H9 (cell line): Measurements from ENCODE around the gene FAM9C. TPM values are rescaled to one million over a fixed set of nuclear protein-coding genes. Genes with fewer than 3 reads are reported as not detected.

Experiments
- DNase-seq: peaks from one replicate; pipeline ENCODE4 v3.0.0-alpha.2; 2017
- H2AFZ ChIP-seq: one replicate; pipeline ENCODE4 v1.6.1; 2013; ENCODE audit warnings: mild to moderate bottlenecking, low read length, control low read depth, moderate library complexity
- H2AK5ac ChIP-seq: 2 replicates; pipeline ENCODE4 v1.6.1; 2013; ENCODE audit warnings: low read length, control low read depth, mixed read lengths; ENCODE audit not compliant: insufficient read length
- H2BK120ac ChIP-seq: one replicate; pipeline ENCODE4 v1.6.1; 2013; ENCODE audit warnings: low read depth, mild to moderate bottlenecking, low read length, control low read depth, inconsistent platforms; ENCODE audit not compliant: poor library complexity, severe bottlenecking
- H2BK12ac ChIP-seq: 2 replicates; pipeline ENCODE4 v1.6.1; 2013; ENCODE audit warnings: low read length, control low read depth, mixed read lengths, low read depth; ENCODE audit not compliant: insufficient read length
- H2BK15ac ChIP-seq: 2 replicates; pipeline ENCODE4 v1.6.1; 2013; ENCODE audit warnings: low read depth, low read length, control low read depth
- H2BK20ac ChIP-seq: one replicate; pipeline ENCODE4 v1.6.1; 2013; ENCODE audit warnings: low read depth, mild to moderate bottlenecking, low read length, control low read depth, inconsistent platforms; ENCODE audit not compliant: poor library complexity, severe bottlenecking
- H2BK5ac ChIP-seq: 2 replicates; pipeline ENCODE4 v1.6.1; 2013; ENCODE audit warnings: low read length, control low read depth, mixed read lengths; ENCODE audit not compliant: insufficient read length
- H3K14ac ChIP-seq: 2 replicates; pipeline ENCODE4 v1.6.1; 2013; ENCODE audit warnings: low read length, control low read depth; ENCODE audit not compliant: insufficient read depth
- H3K18ac ChIP-seq: 2 replicates; pipeline ENCODE4 v1.6.1; 2013; ENCODE audit warnings: low read depth, mild to moderate bottlenecking, mixed read lengths, low read length, control low read depth; ENCODE audit not compliant: insufficient read length
- H3K23ac ChIP-seq: 2 replicates; pipeline ENCODE4 v1.6.1; 2013; ENCODE audit warnings: low read length, control low read depth, mixed read lengths, low read depth; ENCODE audit not compliant: insufficient read length
- H3K23me2 ChIP-seq: 2 replicates; pipeline ENCODE4 v1.6.1; 2013; ENCODE audit warnings: low read depth, mild to moderate bottlenecking, mixed read lengths, low read length, control low read depth; ENCODE audit not compliant: insufficient read length, poor library complexity, severe bottlenecking
- H3K27ac ChIP-seq: 2 replicates; pipeline ENCODE4 v1.5.1; 2013; ENCODE audit warnings: low read length, control low read depth, mixed read lengths, low read depth; ENCODE audit not compliant: insufficient read length
- H3K27me3 ChIP-seq: 2 replicates; pipeline ENCODE4 v1.6.1; 2013; ENCODE audit warnings: low read length, control low read depth, inconsistent platforms; ENCODE audit not compliant: insufficient read depth
- H3K4ac ChIP-seq: 2 replicates; pipeline ENCODE4 v1.6.1; 2013; ENCODE audit warnings: low read depth, mild to moderate bottlenecking, control low read depth, inconsistent platforms, low read length, moderate library complexity
- H3K4me1 ChIP-seq: 2 replicates; pipeline ENCODE4 v1.6.1; 2013; ENCODE audit warnings: low read length, control low read depth, inconsistent platforms; ENCODE audit not compliant: insufficient read depth
- H3K4me2 ChIP-seq: 2 replicates; pipeline ENCODE4 v1.6.1; 2013; ENCODE audit warnings: low read length, control low read depth, mixed read lengths; ENCODE audit not compliant: insufficient read length, insufficient read depth
- H3K56ac ChIP-seq: 2 replicates; pipeline ENCODE4 v1.6.1; 2013; ENCODE audit warnings: low read depth, mild to moderate bottlenecking, mixed read lengths, low read length, control low read depth; ENCODE audit not compliant: insufficient read length
- H3K79me1 ChIP-seq: 2 replicates; pipeline ENCODE4 v1.6.1; 2013; ENCODE audit warnings: low read depth, mild to moderate bottlenecking, moderate library complexity, low read length, control low read depth, inconsistent platforms; ENCODE audit not compliant: insufficient read depth, poor library complexity, severe bottlenecking
- H3K79me2 ChIP-seq: 2 replicates; pipeline ENCODE4 v1.6.1; 2013; ENCODE audit warnings: low read length, control low read depth, inconsistent platforms; ENCODE audit not compliant: insufficient read depth
- H3K9ac ChIP-seq: 2 replicates; pipeline ENCODE4 v1.6.1; 2013; ENCODE audit warnings: low read length, control low read depth, mixed read lengths; ENCODE audit not compliant: insufficient read length; ENCODE audit errors: extremely low read depth
- H3K9me3 ChIP-seq: one replicate; pipeline ENCODE4 v1.6.1; 2013; ENCODE audit warnings: low read depth, low read length, inconsistent platforms; ENCODE audit not compliant: control insufficient read depth
- H3T11ph ChIP-seq: one replicate; pipeline ENCODE4 v1.6.1; 2013; ENCODE audit warnings: mild to moderate bottlenecking, low read length, control low read depth, inconsistent platforms
- H4K20me1 ChIP-seq: one replicate; pipeline ENCODE4 v1.6.1; 2013; ENCODE audit not compliant: control insufficient read depth, insufficient read length, insufficient read depth
- H4K5ac ChIP-seq: 2 replicates; pipeline ENCODE4 v1.6.1; 2013; ENCODE audit warnings: low read depth, mild to moderate bottlenecking, mixed read lengths, low read length, control low read depth; ENCODE audit not compliant: insufficient read length
- H4K8ac ChIP-seq: replicated peaks from 2 replicates; pipeline ENCODE4 v1.6.1; 2013; ENCODE audit warnings: low read length, control low read depth, mixed read lengths, low read depth; ENCODE audit not compliant: insufficient read length
- H4K91ac ChIP-seq: 2 replicates; pipeline ENCODE4 v1.6.1; 2013; ENCODE audit warnings: low read depth, mild to moderate bottlenecking, moderate library complexity, mixed read lengths, low read length, control low read depth; ENCODE audit not compliant: insufficient read length
- H3K27ac Mint-ChIP-seq, 3 experiments: 2 replicates in 2 of 3; 3 replicates in 1 of 3; pipeline ENCODE4 v1.8.0; 2020 to 2021; ENCODE audit warnings: mixed read lengths in 3 of 3, mild to moderate bottlenecking in 1 of 3, moderate library complexity in 1 of 3
- H3K27me3 Mint-ChIP-seq: 2 replicates; pipeline ENCODE4 v1.8.0; 2021; ENCODE audit warnings: low read depth, mild to moderate bottlenecking, moderate library complexity, mixed read lengths
- H3K36me3 Mint-ChIP-seq, 3 experiments: 2 replicates in 2 of 3; 3 replicates in 1 of 3; pipeline ENCODE4 v1.8.0; 2020 to 2021; ENCODE audit warnings: low read depth in 3 of 3, mixed read lengths in 3 of 3; ENCODE audit not compliant: insufficient read depth in 1 of 3
- H3K4me1 Mint-ChIP-seq, 2 experiments: 2 replicates each; pipeline ENCODE4 v1.8.0; 2020; ENCODE audit warnings: mixed read lengths in 2 of 2
- H3K4me3 Mint-ChIP-seq, 2 experiments: 2 replicates in 1 of 2; 3 replicates in 1 of 2; pipeline ENCODE4 v1.8.0; 2020 to 2021; ENCODE audit warnings: mild to moderate bottlenecking in 2 of 2, mixed read lengths in 2 of 2, moderate library complexity in 1 of 2
- H3K9me3 Mint-ChIP-seq, 2 experiments: 2 replicates in 1 of 2; 3 replicates in 1 of 2; pipeline ENCODE4 v1.8.0; 2020; ENCODE audit warnings: mild to moderate bottlenecking in 2 of 2, mixed read lengths in 2 of 2, moderate library complexity in 1 of 2
- CTCF ChIP-seq: fragments of 200-600 bp; sonication (generic); conservative IDR thresholded peaks from 3 replicates; pipeline ENCODE4 v1.8.0; 2021; ENCODE audit warnings: antibody characterized with exemption, mild to moderate bottlenecking
- WGBS: extraction: QIAGEN DNeasy Blood & Tissue Kit; methylation state at CpG from one replicate; pipeline ENCODE4 v1.1.7; 2013; ENCODE audit warnings: missing lambda C conversion rate, low lambda C conversion rate, mixed read lengths; ENCODE audit not compliant: insufficient read length; ENCODE audit errors: extremely low coverage; 5-methylcytosine and 5-hydroxymethylcytosine counted together
- total RNA-seq: library from RNA; stranded (reverse); gene quantifications from 2 replicates; pipeline ENCODE4 v1.2.1, GENCODE V29; 2021

FAM9C gene
- total RNA-seq, 1 experiment from 2014 or later, result not detected

GRCh38 chrX:13088156-13088487 is 43.7 kb upstream of the FAM9C start:
- H3K79me1 ChIP-seq, result no peaks in the 10 kb centered on the region
- peaks cover 3 to 7% (median 4%) of the 10 kb centered on the region in 3 experiments; a peak in 4 of 7 replicates for H3K36me3 Mint-ChIP-seq
- H3K27ac ChIP-seq, result no peak overlapping the region
- no peak overlapping the region for H4K91ac ChIP-seq
- H3K27ac Mint-ChIP-seq, result no peak overlapping the region
- no peaks in the 10 kb centered on the region for H3K23me2 ChIP-seq
- no CpG with 5 or more reads among the region's 5 CpGs for WGBS
- H3K4ac ChIP-seq, result no peak overlapping the region
- H3K23ac ChIP-seq, result no peak overlapping the region
- no peak overlapping the region for H2AFZ ChIP-seq
- H2BK120ac ChIP-seq, result no peak overlapping the region
- no peak overlapping the region for H3K14ac ChIP-seq
- H2BK12ac ChIP-seq, result no peak overlapping the region
- H3K27me3 Mint-ChIP-seq, result no peaks in the 10 kb centered on the region; the same call in 1 of the 2 replicates
- no peak overlapping the region for H3K9ac ChIP-seq
- H3K4me3 Mint-ChIP-seq, result no peak overlapping the region
- H3K18ac ChIP-seq, result no peak overlapping the region
- H3K4me1 Mint-ChIP-seq, result peaks cover 8 to 11% of the 10 kb centered on the region in 2 experiments
- DNase-seq, result no peak
- H3T11ph ChIP-seq, result no peak overlapping the region
- H3K27me3 ChIP-seq, result no peaks in the 10 kb centered on the region
- no peaks in the 10 kb centered on the region for H3K79me2 ChIP-seq
- no peaks in the 10 kb centered on the region; the same call in 1 of the 2 replicates for H3K4me1 ChIP-seq
- peaks cover 60 to 71% of the 10 kb centered on the region in 2 experiments for H3K9me3 Mint-ChIP-seq
- no peak overlapping the region for H2BK5ac ChIP-seq
- H2AK5ac ChIP-seq, result no peak overlapping the region
- H2BK15ac ChIP-seq, result no peak overlapping the region
- TF ChIP-seq CTCF, result no peak
- no peaks in the 10 kb centered on the region for H4K20me1 ChIP-seq
- no peak overlapping the region for H3K56ac ChIP-seq
- H4K5ac ChIP-seq, result no peak overlapping the region
- H3K9me3 ChIP-seq, result no peaks in the 10 kb centered on the region
- H4K8ac ChIP-seq, result no peak overlapping the region
- no peak overlapping the region for H3K4me2 ChIP-seq
- no peak overlapping the region for H2BK20ac ChIP-seq
